SK-N-SH (cell line): ENCODE measurements around the gene SLC1A7.

Experiments used
- CTCF ChIP-seq: fragments of 200-600 bp; sonication (generic); IDR thresholded peaks from 2 replicates; pipeline ENCODE4 v1.6.1; 2017; ENCODE audit warnings: antibody characterized with exemption, mild to moderate bottlenecking, moderate library complexity
- FOXM1 ChIP-seq: IDR thresholded peaks from 2 replicates; pipeline ENCODE4 v1.4.0; 2012; ENCODE audit warnings: low read depth, mild to moderate bottlenecking
- JUND ChIP-seq: IDR thresholded peaks from 2 replicates; pipeline ENCODE4 v1.4.0; 2012
- MAX ChIP-seq: IDR thresholded peaks from 2 replicates; pipeline ENCODE4 v1.4.0; 2012; ENCODE audit warnings: low read depth
- MEF2A ChIP-seq: IDR thresholded peaks from 2 replicates; pipeline ENCODE4 v1.4.0; 2012; ENCODE audit warnings: low read depth, borderline replicate concordance
- MXI1 ChIP-seq: IDR thresholded peaks from 2 replicates; pipeline ENCODE4 v1.6.1; 2012; ENCODE audit warnings: mild to moderate bottlenecking, low read depth, low read length, improper control_type of control experiment
- RAD21 ChIP-seq: IDR thresholded peaks from 2 replicates; pipeline ENCODE4 v1.6.1; 2012; ENCODE audit warnings: mild to moderate bottlenecking, low read length
- REST ChIP-seq: IDR thresholded peaks from 2 replicates; pipeline ENCODE4 v1.6.1; 2012; ENCODE audit warnings: mild to moderate bottlenecking, low read depth, low read length, moderate library complexity
- SIN3A ChIP-seq: IDR thresholded peaks from 2 replicates; pipeline ENCODE4 v1.6.1; 2012; ENCODE audit warnings: low read depth, mild to moderate bottlenecking, low read length, moderate library complexity, borderline replicate concordance

- TF ChIP-seq CTCF (no peak), MXI1 (no peak), FOXM1 (no peak), JUND (no peak), MEF2A (no peak), RAD21 (no peak), REST (no peak), SIN3A (no peak), MAX (no peak)
Measured at GRCh38 chr1:53074313-53075154, 67.9 kb downstream of the SLC1A7 start.
